HEK293 (cell line): ENCODE results near the gene MMP25.

Experiments
- BCL11A ChIP-seq: fragments of 450-650 bp; formaldehyde crosslinking; IDR thresholded peaks from 2 replicates; pipeline ENCODE4 v1.5.1; 2016; ENCODE audit warnings: low read depth, missing biosample characterization, missing genetic modification characterization
- GLIS2 ChIP-seq: fragments of 450-650 bp; formaldehyde crosslinking; IDR thresholded peaks from 2 replicates; pipeline ENCODE4 v1.5.1; 2016; ENCODE audit warnings: missing biosample characterization, missing genetic modification characterization
- KLF7 ChIP-seq: fragments of 450-650 bp; formaldehyde crosslinking; IDR thresholded peaks from 2 replicates; pipeline ENCODE4 v1.5.1; 2016; ENCODE audit warnings: missing biosample characterization, missing genetic modification characterization, borderline replicate concordance
- KLF9 ChIP-seq: fragments of 450-650 bp; formaldehyde crosslinking; IDR thresholded peaks from 2 replicates; pipeline ENCODE4 v1.5.1; 2016; ENCODE audit warnings: missing biosample characterization, missing genetic modification characterization, low read depth
- SETDB1 ChIP-seq: IDR thresholded peaks from one replicate; pipeline ENCODE4 v1.6.1; 2017; ENCODE audit warnings: mild to moderate bottlenecking, low read length, moderate library complexity, mixed read lengths; ENCODE audit not compliant: insufficient read length
- TCF7L2 ChIP-seq: IDR thresholded peaks from 2 replicates; pipeline ENCODE4 v1.6.1; 2011; ENCODE audit warnings: low read depth, mild to moderate bottlenecking, inconsistent platforms, low read length, moderate library complexity, borderline replicate concordance
- ZBTB7A ChIP-seq: fragments of 450-650 bp; formaldehyde crosslinking; IDR thresholded peaks from 2 replicates; pipeline ENCODE4 v1.5.1; 2016; ENCODE audit warnings: low read depth, missing biosample characterization, missing genetic modification characterization
- ZNF10 ChIP-seq: fragments of 450-650 bp; formaldehyde crosslinking; IDR thresholded peaks from 2 replicates; pipeline ENCODE4 v1.5.1; 2017; ENCODE audit warnings: missing biosample characterization, missing genetic modification characterization
- ZNF148 ChIP-seq: fragments of 450-650 bp; formaldehyde crosslinking; IDR thresholded peaks from 2 replicates; pipeline ENCODE4 v1.5.0; 2017; ENCODE audit warnings: missing biosample characterization, missing genetic modification characterization, borderline replicate concordance
- ZNF280D ChIP-seq: fragments of 450-650 bp; formaldehyde crosslinking; IDR thresholded peaks from 2 replicates; pipeline ENCODE4 v1.5.1; 2016; ENCODE audit warnings: missing biosample characterization, missing genetic modification characterization
- ZNF473 ChIP-seq: fragments of 450-650 bp; formaldehyde crosslinking; IDR thresholded peaks from 2 replicates; pipeline ENCODE4 v1.5.1; 2017; ENCODE audit warnings: missing biosample characterization, missing genetic modification characterization
- ZNF521 ChIP-seq: fragments of 450-650 bp; formaldehyde crosslinking; IDR thresholded peaks from 2 replicates; pipeline ENCODE4 v1.5.1; 2017; ENCODE audit warnings: missing biosample characterization, mild to moderate bottlenecking, missing genetic modification characterization
- ZNF549 ChIP-seq: fragments of 450-650 bp; IDR thresholded peaks from 2 replicates; pipeline ENCODE4 v1.5.1; 2018; ENCODE audit warnings: missing biosample characterization, missing genetic modification characterization, mild to moderate bottlenecking, inconsistent platforms, moderate library complexity
- ZNF558 ChIP-seq: fragments of 450-650 bp; formaldehyde crosslinking; IDR thresholded peaks from 2 replicates; pipeline ENCODE4 v1.5.1; 2016; ENCODE audit warnings: missing biosample characterization, missing genetic modification characterization
- ZNF560 ChIP-seq: fragments of 450-650 bp; formaldehyde crosslinking; IDR thresholded peaks from 2 replicates; pipeline ENCODE4 v1.5.1; 2017; ENCODE audit warnings: missing biosample characterization, missing genetic modification characterization, borderline replicate concordance
- ZNF654 ChIP-seq: fragments of 450-650 bp; formaldehyde crosslinking; IDR thresholded peaks from 2 replicates; pipeline ENCODE4 v1.5.1; 2016; ENCODE audit warnings: low read depth, missing biosample characterization, missing genetic modification characterization
- ZNF660 ChIP-seq: fragments of 450-650 bp; IDR thresholded peaks from 2 replicates; pipeline ENCODE4 v1.5.1; 2018; ENCODE audit warnings: missing biosample characterization, mild to moderate bottlenecking, missing genetic modification characterization
- ZNF791 ChIP-seq: fragments of 450-650 bp; formaldehyde crosslinking; IDR thresholded peaks from 2 replicates; pipeline ENCODE4 v1.5.1; 2016; ENCODE audit warnings: missing biosample characterization, missing genetic modification characterization
- ZNF792 ChIP-seq: fragments of 450-650 bp; formaldehyde crosslinking; IDR thresholded peaks from 2 replicates; pipeline ENCODE4 v1.5.1; 2016; ENCODE audit warnings: missing biosample characterization, missing genetic modification characterization
- ZXDB ChIP-seq: fragments of 450-650 bp; formaldehyde crosslinking; IDR thresholded peaks from 2 replicates; pipeline ENCODE4 v1.5.1; 2016; ENCODE audit warnings: missing biosample characterization, missing genetic modification characterization
- TF ChIP-seq, protein P1 (sequence below): fragments of 450-650 bp; formaldehyde crosslinking; IDR thresholded peaks from 2 replicates; pipeline ENCODE4 v1.5.1; 2016; ENCODE audit warnings: missing biosample characterization, missing genetic modification characterization
- TF ChIP-seq, protein P2 (sequence below): fragments of 450-650 bp; formaldehyde crosslinking; IDR thresholded peaks from 2 replicates; pipeline ENCODE4 v1.5.1; 2016; ENCODE audit warnings: missing biosample characterization, missing genetic modification characterization
- TF ChIP-seq, protein P3 (sequence below): IDR thresholded peaks from 2 replicates; pipeline ENCODE4 v1.6.1; 2011; ENCODE audit warnings: mild to moderate bottlenecking, low read depth, low read length, borderline replicate concordance
- TF ChIP-seq, protein P4 (sequence below): fragments of 450-650 bp; formaldehyde crosslinking; optimal IDR thresholded peaks from 2 replicates; pipeline ENCODE3; 2016; ENCODE audit warnings: missing biosample characterization, mild to moderate bottlenecking, missing genetic modification characterization

The MMP25 gene

DNA sequence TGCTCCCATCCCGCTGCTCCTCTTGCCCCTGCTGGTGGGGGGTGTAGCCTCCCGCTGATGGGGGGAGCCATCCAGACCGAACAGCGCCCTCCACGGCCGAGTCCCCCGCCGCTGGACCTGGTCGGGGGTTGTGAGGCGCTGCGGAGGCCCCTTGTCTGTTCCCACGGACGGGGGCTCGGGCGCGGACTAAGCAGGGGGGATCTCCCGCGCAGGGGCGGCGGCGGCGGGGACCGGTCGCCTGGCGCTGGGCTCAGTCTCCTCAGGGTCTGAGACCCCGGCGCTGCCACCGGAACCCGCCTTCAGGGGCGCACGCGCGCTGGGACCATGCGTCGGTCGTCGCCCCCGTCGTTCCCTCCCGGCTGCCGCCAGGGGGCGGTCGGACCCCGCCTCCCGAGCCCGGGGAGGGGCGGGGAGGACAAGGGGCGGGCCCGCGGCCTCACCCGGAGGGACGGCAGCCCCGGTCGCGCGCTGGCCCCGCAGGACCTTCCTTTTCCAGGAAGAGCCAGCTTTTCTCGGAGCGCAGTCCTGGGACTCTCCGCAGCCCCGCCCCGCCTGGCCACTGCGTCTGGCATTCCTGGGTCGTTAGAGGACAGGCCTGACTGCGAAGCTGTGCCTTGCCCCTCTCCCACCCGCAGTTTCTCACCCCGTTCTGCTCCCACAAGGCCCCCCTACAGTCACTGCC, 12.8 kb downstream of the MMP25 start (continued):
- TF ChIP-seq, protein P1, sequence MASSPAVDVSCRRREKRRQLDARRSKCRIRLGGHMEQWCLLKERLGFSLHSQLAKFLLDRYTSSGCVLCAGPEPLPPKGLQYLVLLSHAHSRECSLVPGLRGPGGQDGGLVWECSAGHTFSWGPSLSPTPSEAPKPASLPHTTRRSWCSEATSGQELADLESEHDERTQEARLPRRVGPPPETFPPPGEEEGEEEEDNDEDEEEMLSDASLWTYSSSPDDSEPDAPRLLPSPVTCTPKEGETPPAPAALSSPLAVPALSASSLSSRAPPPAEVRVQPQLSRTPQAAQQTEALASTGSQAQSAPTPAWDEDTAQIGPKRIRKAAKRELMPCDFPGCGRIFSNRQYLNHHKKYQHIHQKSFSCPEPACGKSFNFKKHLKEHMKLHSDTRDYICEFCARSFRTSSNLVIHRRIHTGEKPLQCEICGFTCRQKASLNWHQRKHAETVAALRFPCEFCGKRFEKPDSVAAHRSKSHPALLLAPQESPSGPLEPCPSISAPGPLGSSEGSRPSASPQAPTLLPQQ = peak; percentile 42
- peak; percentile 79 for TF ChIP-seq GLIS2 (tag by site-specific recombination)
- TF ChIP-seq BCL11A (tag by site-specific recombination) = no peak
- no peak for TF ChIP-seq ZNF549
- TF ChIP-seq ZNF560 (tag by site-specific recombination) = no peak
- TF ChIP-seq ZNF280D = no peak
- no peak for TF ChIP-seq ZNF148 (tag by site-specific recombination)
- no peak for TF ChIP-seq SETDB1
- no peak for TF ChIP-seq ZNF792 (tag by site-specific recombination)
- no peak for TF ChIP-seq ZNF473
- TF ChIP-seq ZNF791 (tag by site-specific recombination) = no peak
- TF ChIP-seq TCF7L2 = no peak
- TF ChIP-seq ZNF521 (tag by site-specific recombination) = no peak
- 0 out of 2 replicates have a peak, but pooled peaks have one; percentile 16 for TF ChIP-seq ZNF654 (tag by site-specific recombination)
- TF ChIP-seq KLF7 (tag by site-specific recombination) = no peak; the same call in 1 of the 2 replicates
- no peak for TF ChIP-seq ZNF558 (tag by site-specific recombination)
- TF ChIP-seq KLF9 (tag by site-specific recombination) = peak; percentile 78
- TF ChIP-seq, protein P2, sequence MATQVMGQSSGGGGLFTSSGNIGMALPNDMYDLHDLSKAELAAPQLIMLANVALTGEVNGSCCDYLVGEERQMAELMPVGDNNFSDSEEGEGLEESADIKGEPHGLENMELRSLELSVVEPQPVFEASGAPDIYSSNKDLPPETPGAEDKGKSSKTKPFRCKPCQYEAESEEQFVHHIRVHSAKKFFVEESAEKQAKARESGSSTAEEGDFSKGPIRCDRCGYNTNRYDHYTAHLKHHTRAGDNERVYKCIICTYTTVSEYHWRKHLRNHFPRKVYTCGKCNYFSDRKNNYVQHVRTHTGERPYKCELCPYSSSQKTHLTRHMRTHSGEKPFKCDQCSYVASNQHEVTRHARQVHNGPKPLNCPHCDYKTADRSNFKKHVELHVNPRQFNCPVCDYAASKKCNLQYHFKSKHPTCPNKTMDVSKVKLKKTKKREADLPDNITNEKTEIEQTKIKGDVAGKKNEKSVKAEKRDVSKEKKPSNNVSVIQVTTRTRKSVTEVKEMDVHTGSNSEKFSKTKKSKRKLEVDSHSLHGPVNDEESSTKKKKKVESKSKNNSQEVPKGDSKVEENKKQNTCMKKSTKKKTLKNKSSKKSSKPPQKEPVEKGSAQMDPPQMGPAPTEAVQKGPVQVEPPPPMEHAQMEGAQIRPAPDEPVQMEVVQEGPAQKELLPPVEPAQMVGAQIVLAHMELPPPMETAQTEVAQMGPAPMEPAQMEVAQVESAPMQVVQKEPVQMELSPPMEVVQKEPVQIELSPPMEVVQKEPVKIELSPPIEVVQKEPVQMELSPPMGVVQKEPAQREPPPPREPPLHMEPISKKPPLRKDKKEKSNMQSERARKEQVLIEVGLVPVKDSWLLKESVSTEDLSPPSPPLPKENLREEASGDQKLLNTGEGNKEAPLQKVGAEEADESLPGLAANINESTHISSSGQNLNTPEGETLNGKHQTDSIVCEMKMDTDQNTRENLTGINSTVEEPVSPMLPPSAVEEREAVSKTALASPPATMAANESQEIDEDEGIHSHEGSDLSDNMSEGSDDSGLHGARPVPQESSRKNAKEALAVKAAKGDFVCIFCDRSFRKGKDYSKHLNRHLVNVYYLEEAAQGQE (tag by site-specific recombination) = peak; percentile 36; the same call in 1 of the 2 replicates
- TF ChIP-seq ZNF10 (tag by site-specific recombination) = no peak
- peak; percentile 92 for TF ChIP-seq ZXDB (tag by site-specific recombination)
- 0 out of 2 replicates have a peak, but pooled peaks have one; percentile 57 for TF ChIP-seq ZBTB7A
- TF ChIP-seq, protein P3, sequence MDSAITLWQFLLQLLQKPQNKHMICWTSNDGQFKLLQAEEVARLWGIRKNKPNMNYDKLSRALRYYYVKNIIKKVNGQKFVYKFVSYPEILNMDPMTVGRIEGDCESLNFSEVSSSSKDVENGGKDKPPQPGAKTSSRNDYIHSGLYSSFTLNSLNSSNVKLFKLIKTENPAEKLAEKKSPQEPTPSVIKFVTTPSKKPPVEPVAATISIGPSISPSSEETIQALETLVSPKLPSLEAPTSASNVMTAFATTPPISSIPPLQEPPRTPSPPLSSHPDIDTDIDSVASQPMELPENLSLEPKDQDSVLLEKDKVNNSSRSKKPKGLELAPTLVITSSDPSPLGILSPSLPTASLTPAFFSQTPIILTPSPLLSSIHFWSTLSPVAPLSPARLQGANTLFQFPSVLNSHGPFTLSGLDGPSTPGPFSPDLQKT = no peak
- TF ChIP-seq, protein P4, sequence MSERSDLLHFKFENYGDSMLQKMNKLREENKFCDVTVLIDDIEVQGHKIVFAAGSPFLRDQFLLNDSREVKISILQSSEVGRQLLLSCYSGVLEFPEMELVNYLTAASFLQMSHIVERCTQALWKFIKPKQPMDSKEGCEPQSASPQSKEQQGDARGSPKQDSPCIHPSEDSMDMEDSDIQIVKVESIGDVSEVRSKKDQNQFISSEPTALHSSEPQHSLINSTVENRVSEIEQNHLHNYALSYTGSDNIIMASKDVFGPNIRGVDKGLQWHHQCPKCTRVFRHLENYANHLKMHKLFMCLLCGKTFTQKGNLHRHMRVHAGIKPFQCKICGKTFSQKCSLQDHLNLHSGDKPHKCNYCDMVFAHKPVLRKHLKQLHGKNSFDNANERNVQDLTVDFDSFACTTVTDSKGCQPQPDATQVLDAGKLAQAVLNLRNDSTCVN (tag by site-specific recombination) = peak; percentile 73
- peak; percentile 67; the same call in 1 of the 2 replicates for TF ChIP-seq ZNF660
